HCT116 (cell line): ENCODE results near the gene SLC25A18. TPM values are rescaled to one million over a fixed set of nuclear protein-coding genes. Genes with fewer than 3 reads are reported as not detected.

Experiments used
- ATAC-seq: fragments of 200-7000 bp; cut with Tn5 transposase; 2 replicates; pipeline ENCODE4 v1.9.1; 2020; ENCODE audit warnings: mild to moderate bottlenecking, moderate library complexity
- Bru-seq: library from RNA; stranded (reverse); fragments of 400-500 nt; gene quantifications from one replicate; lab custom pipeline; 2021; lab: Mats Ljungman, UMichigan
- BruChase-seq, 2 experiments: library from RNA; stranded (reverse); fragments of 400-500 nt; gene quantifications; one replicate each; lab custom pipeline; 2021; lab: Mats Ljungman, UMichigan
- BruUV-seq: library from RNA; stranded (reverse); fragments of 400-500 nt; replicated peaks from 2 replicates; lab custom pipeline; 2021; lab: Mats Ljungman, UMichigan
- CTCF ChIA-PET: fragments of 300-600 bp; sonication (Branson Sonifier 250); formaldehyde crosslinking; loops from one replicate; lab custom pipeline; 2021; ENCODE audit warnings: antibody characterized with exemption; lab: Charles Lee
- POLR2A ChIA-PET: fragments of 300-600, 350-600 bp; sonication (Branson Sonifier 250); formaldehyde crosslinking; loops from one replicate; lab custom pipeline; 2021; ENCODE audit warnings: antibody characterized with exemption; lab: Charles Lee
- RAD21 ChIA-PET, 2 experiments: fragments of 300-600 bp; sonication (Branson Sonifier 250); formaldehyde crosslinking; loops; one replicate each; lab custom pipeline; 2023; ENCODE audit warnings: low total read pairs in 2 of 2; ENCODE audit not compliant: uncharacterized antibody in 2 of 2, unreplicated experiment in 2 of 2, low non-redundant PET in 1 of 2; lab: Charles Lee
- DNase-seq: peaks from one replicate; pipeline ENCODE4 v3.0.0-alpha.2; 2010; ENCODE audit warnings: low read depth, low spot score
- H2AFZ ChIP-seq: fragments of 200-600 bp; shearing (Covaris generic), sonication (generic); 2 replicates; pipeline ENCODE4 v1.6.1; 2017; ENCODE audit warnings: low read depth, mixed run types, mixed read lengths, antibody characterized with exemption, low read length; ENCODE audit not compliant: poor library complexity, severe bottlenecking
- H3K27ac ChIP-seq: 2 replicates; pipeline ENCODE4 v1.5.1; 2012; ENCODE audit warnings: low read depth, low read length
- H3K27me3 ChIP-seq: fragments of 200-600 bp; sonication (generic); 2 replicates; pipeline ENCODE4 v1.6.1; 2016; ENCODE audit warnings: mixed run types, low read length, mixed read lengths; ENCODE audit not compliant: insufficient read depth
- H3K36me3 ChIP-seq, 2 experiments: fragments of 200-500 bp in 1 of 2; fragments of 200-600 bp in 1 of 2; sonication (Bioruptor generic) in 1 of 2; sonication (generic) in 1 of 2; 2 replicates each; pipeline versions ENCODE4 v1.5.1 to v1.6.1; 2014 to 2016; ENCODE audit warnings: low read length in 2 of 2, inconsistent platforms in 1 of 2, mixed read lengths in 1 of 2, mixed run types in 1 of 2; ENCODE audit not compliant: insufficient read depth in 2 of 2, control insufficient read depth in 1 of 2
- H3K4me1 ChIP-seq, 2 experiments: fragments of 200-600 bp in 1 of 2; sonication (generic) in 1 of 2; 2 replicates each; pipeline versions ENCODE4 v1.5.1 to v1.6.1; 2012 to 2017; ENCODE audit warnings: low read length in 2 of 2, inconsistent platforms in 1 of 2, mild to moderate bottlenecking in 1 of 2, mixed read lengths in 1 of 2, mixed run types in 1 of 2, moderate library complexity in 1 of 2; ENCODE audit not compliant: insufficient read depth in 2 of 2, control insufficient read depth in 1 of 2
- H3K4me2 ChIP-seq: fragments of 200-600 bp; sonication (generic); 2 replicates; pipeline ENCODE4 v1.6.1; 2017; ENCODE audit warnings: mixed run types, low read length, mixed read lengths
- H3K4me3 ChIP-seq, 2 experiments: fragments of 200-600 bp in 1 of 2; sonication (generic) in 1 of 2; replicated peaks in 1 of 2; 2 replicates each; pipeline ENCODE4 v1.5.1; 2011 to 2016; ENCODE audit warnings: low read length in 2 of 2, control low read depth in 1 of 2, low read depth in 1 of 2, mild to moderate bottlenecking in 1 of 2, mixed read lengths in 1 of 2, mixed run types in 1 of 2
- H3K79me2 ChIP-seq: fragments of 200-600 bp; sonication (generic); 2 replicates; pipeline ENCODE4 v1.6.1; 2017; ENCODE audit warnings: mild to moderate bottlenecking, mixed run types, low read length, moderate library complexity, mixed read lengths; ENCODE audit not compliant: insufficient read depth
- H3K9ac ChIP-seq: fragments of 200-600 bp; sonication (generic); 2 replicates; pipeline ENCODE4 v1.6.1; 2016; ENCODE audit warnings: low read length, mixed read lengths
- H3K9me2 ChIP-seq: fragments of 200-600 bp; sonication (generic), shearing (Covaris generic); 2 replicates; pipeline ENCODE4 v1.6.1; 2017; ENCODE audit warnings: mixed run types, mild to moderate bottlenecking, moderate library complexity; ENCODE audit not compliant: insufficient read depth
- H3K9me3 ChIP-seq, 2 experiments: fragments of 200-500 bp in 1 of 2; fragments of 200-600 bp in 1 of 2; sonication (Bioruptor generic) in 1 of 2; sonication (generic) in 1 of 2; 2 replicates each; pipeline ENCODE4 v1.6.1; 2014 to 2017; ENCODE audit warnings: low read length in 2 of 2, mixed read lengths in 2 of 2, inconsistent platforms in 1 of 2, low read depth in 1 of 2, mild to moderate bottlenecking in 1 of 2, mixed run types in 1 of 2, moderate library complexity in 1 of 2; ENCODE audit not compliant: control insufficient read depth in 1 of 2, insufficient read depth in 1 of 2
- H4K20me1 ChIP-seq: fragments of 200-600 bp; sonication (generic), shearing (Covaris generic); 2 replicates; pipeline ENCODE4 v1.6.1; 2017; ENCODE audit warnings: mixed run types, mild to moderate bottlenecking, moderate library complexity; ENCODE audit not compliant: insufficient read depth
- CTCF ChIP-seq, 3 experiments: fragments of 200-600 bp in 1 of 3; sonication (generic) in 1 of 3; IDR thresholded peaks in 2 of 3; conservative IDR thresholded peaks in 1 of 3; 2 replicates each; pipeline ENCODE4 v1.5.1; 2012 to 2017; ENCODE audit warnings: low read depth in 2 of 3, low read length in 2 of 3, antibody characterized with exemption in 1 of 3, borderline replicate concordance in 1 of 3, control low read depth in 1 of 3, mild to moderate bottlenecking in 1 of 3, mixed read lengths in 1 of 3, mixed run types in 1 of 3, moderate library complexity in 1 of 3; ENCODE audit not compliant: insufficient read depth in 1 of 3
- ELF1 ChIP-seq: IDR thresholded peaks from 2 replicates; pipeline ENCODE4 v1.6.1; 2012; ENCODE audit warnings: low read depth, borderline replicate concordance
- FOSL1 ChIP-seq: IDR thresholded peaks from 2 replicates; pipeline ENCODE4 v1.6.1; 2012; ENCODE audit warnings: low read depth
- JUND ChIP-seq: IDR thresholded peaks from 2 replicates; pipeline ENCODE4 v1.6.1; 2012
- SRF ChIP-seq: IDR thresholded peaks from 2 replicates; pipeline ENCODE4 v1.6.1; 2012; ENCODE audit warnings: low read depth
- intact Hi-C: fragments of 100-400 bp; cut with micrococcal nuclease; formaldehyde crosslinking; loops from 2 replicates; pipeline ENCODE4 v1.10.0; 2022
- long read RNA-seq: library from polyadenylated mRNA; unstranded; transcript quantifications from one replicate; pipeline ENCODE4 v2.0.0, GENCODE V29; 2021; ENCODE audit not compliant: unreplicated experiment
- polyA plus RNA-seq: library from polyadenylated mRNA; unstranded; fragments of >200 nt; gene quantifications from 2 replicates; pipeline ENCODE4 v1.2.1, GENCODE V29; 2012; ENCODE audit warnings: missing spikeins
- total RNA-seq: library from RNA; stranded (reverse); gene quantifications from one replicate; pipeline ENCODE4 v1.2.1, GENCODE V29; 2021; ENCODE audit not compliant: unreplicated experiment

The SLC25A18 gene
- not detected for total RNA-seq
- polyA plus RNA-seq: 0.07 and 0.09 TPM in 2 replicates
- percentile 19 among the genes with signal in this experiment for Bru-seq, nascent RNA
- percentile 22 among the genes with signal in this experiment for BruChase-seq, experiment 1, labeled RNA remaining after a 6-hour chase
- BruChase-seq, experiment 2, labeled RNA remaining after a 2-hour chase: percentile 18 among the genes with signal in this experiment
- long read RNA-seq: 0 reads

GRCh38 chr22:17562906-17563870, at the start of gene SLC25A18:
Gene SLC25A18, plus strand, starts transcription at chr22:17563498. Its CDS starts 16,447 bp downstream, at chr22:17579945.
- no peak for TF ChIP-seq SRF
- TF ChIP-seq JUND: no peak
- peak in 1 of 3 experiments; percentile 28; a peak in 1 of 6 replicates for TF ChIP-seq CTCF (IDR thresholded peaks at IDR 0.05 in 2 of 3, conservative IDR thresholded peaks at IDR 0.05 in 1 of 3; ENCODE audit: borderline replicate concordance in 1 of 3, insufficient read depth in 1 of 3, low read depth in 2 of 3, low read length in 2 of 3)
- ChIA-PET POLR2A (no interaction called here), CTCF (no interaction called here), RAD21 (no interaction called here)
- intact Hi-C loops: no loop called here
- H3K4me1 ChIP-seq: no peaks in the 10 kb centered on the region
- no peak within 1 kb of the TSS for H3K9ac ChIP-seq
- H3K27me3 ChIP-seq: no peaks in the 10 kb centered on the region
- no peaks in the 10 kb centered on the region for H3K9me3 ChIP-seq
- no peak for DNase-seq
- no peak within 1 kb of the TSS for H3K27ac ChIP-seq
- H3K9me2 ChIP-seq: no peaks in the 10 kb centered on the region
- no peaks in the 10 kb centered on the region for H3K36me3 ChIP-seq
- ATAC-seq: no peak
- no peaks in the 10 kb centered on the region for H3K79me2 ChIP-seq
- no peak within 1 kb of the TSS for H3K4me2 ChIP-seq
- no peaks in the 10 kb centered on the region for H4K20me1 ChIP-seq
- no peak within 1 kb of the TSS for H2AFZ ChIP-seq
- no TSS peak for BruUV-seq
- H3K4me3 ChIP-seq: no peak within 1 kb of the TSS

GRCh38 chr22:17513612-17514011, 49.7 kb upstream of the SLC25A18 start:
- Histone ChIP-seq H3K4me3 (no peak overlapping the region), H3K9me2 (no peaks in the 10 kb centered on the region), H3K4me2 (no peak overlapping the region), H3K27ac (no peak overlapping the region), H3K9me3 (no peaks in the 10 kb centered on the region), H3K36me3 (no peaks in the 10 kb centered on the region), H3K4me1 (no peaks in the 10 kb centered on the region), H3K9ac (no peak overlapping the region), H2AFZ (no peak overlapping the region), H3K27me3 (no peaks in the 10 kb centered on the region), H4K20me1 (no peaks in the 10 kb centered on the region), H3K79me2 (no peaks in the 10 kb centered on the region)
- POLR2A ChIA-PET: no interaction called here
- RAD21 ChIA-PET: no interaction called here
- BruUV-seq: no TSS peak
- ATAC-seq (no peak), DNase-seq (no peak)
- intact Hi-C loops: no loop called here
- CTCF ChIA-PET: interaction anchor here (1.5 kb wide), 1 partner anchor 12 kb away, joined by 5 read pairs; no protein-coding TSS in a partner anchor
- no peak for TF ChIP-seq FOSL1
- no peak for TF ChIP-seq ELF1
- no peak for TF ChIP-seq SRF
